ENCODE results near the gene GNPTG. TPM values are rescaled to one million over a fixed set of nuclear protein-coding genes. Genes with fewer than 3 reads are reported as not detected.
A peak's percentile ranks its signal among the peaks of the same experiment; 100 is the strongest.

The GNPTG gene
- total RNA-seq, 1 experiment from 2014 or later = 29.4 TPM

DNA sequence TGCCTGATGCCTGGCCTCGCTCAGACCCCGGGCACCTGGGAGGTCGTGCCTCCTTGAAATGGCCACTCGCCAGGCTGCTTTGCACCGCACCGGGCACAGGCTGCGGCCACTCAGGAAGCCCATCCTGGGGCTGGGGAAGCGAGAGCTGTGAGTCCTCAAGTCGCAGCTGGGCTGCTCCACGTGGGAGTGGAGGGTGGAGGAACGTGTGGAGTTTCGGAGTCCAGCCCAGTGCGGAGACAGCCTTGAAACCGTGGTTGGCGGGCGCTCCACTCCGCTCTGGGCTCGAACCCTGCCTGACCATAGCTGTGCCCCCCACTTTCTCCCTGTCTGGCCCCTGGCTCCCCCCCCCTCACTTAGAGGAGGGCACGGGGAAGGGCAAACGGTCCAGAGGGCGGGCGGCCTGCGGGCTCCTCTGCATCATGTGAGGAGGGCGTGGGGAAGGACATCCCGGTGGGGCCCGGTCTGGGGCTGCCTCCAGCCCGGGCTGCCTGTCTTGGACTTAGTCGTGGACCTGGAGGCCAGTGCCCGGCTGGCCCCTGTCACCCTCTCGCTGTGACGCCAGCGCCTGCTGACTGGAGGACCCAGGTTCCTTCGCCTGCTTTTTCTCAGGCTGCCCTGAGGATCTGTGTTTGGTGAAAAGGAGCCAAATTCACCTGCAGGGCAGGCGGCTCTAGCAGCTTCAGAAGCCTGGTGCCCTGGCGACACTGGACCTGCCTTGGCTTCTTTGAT lies 39.8 kb upstream of the GNPTG start:
- no peak overlapping the region for H3K14ac ChIP-seq (ENCODE audit: insufficient read depth, low read length)
- DNase-seq = no peak
- peak overlapping the region; percentile 95 to 99; a peak in 2 of 5 replicates for H3K4me3 Mint-ChIP-seq
- H3K4me1 Mint-ChIP-seq = peaks cover 13 to 20% of the 10 kb centered on the region in 2 experiments
- peak overlapping the region; percentile 98 for H3K4me2 ChIP-seq (ENCODE audit: insufficient read depth, insufficient read length, low read length)
- H3K27me3 ChIP-seq (ENCODE audit: insufficient read depth, low read length) = no peaks in the 10 kb centered on the region
- H4K91ac ChIP-seq (ENCODE audit: insufficient read length, low read depth, low read length) = no peak overlapping the region
- no peaks in the 10 kb centered on the region for H3K9me3 ChIP-seq (ENCODE audit: control insufficient read depth, low read depth, low read length)
- peaks cover 4 to 6% of the 10 kb centered on the region in 2 experiments for H3K9me3 Mint-ChIP-seq
- H3T11ph ChIP-seq (ENCODE audit: low read length) = no peak overlapping the region
- TF ChIP-seq CTCF (conservative IDR thresholded peaks at IDR 0.05) = no peak
- H3K4me1 ChIP-seq (ENCODE audit: insufficient read depth, low read length) = no peaks in the 10 kb centered on the region; the same call in 1 of the 2 replicates
- H4K5ac ChIP-seq (ENCODE audit: insufficient read length, low read depth, low read length) = no peak overlapping the region
- no peak overlapping the region for H2BK12ac ChIP-seq (ENCODE audit: insufficient read length, low read depth, low read length)
- no peak overlapping the region for H3K18ac ChIP-seq (ENCODE audit: insufficient read length, low read depth, low read length)
- H3K36me3 Mint-ChIP-seq (ENCODE audit: insufficient read depth in 1 of 3, low read depth in 3 of 3) = peaks cover 32 to 50% (median 45%) of the 10 kb centered on the region in 3 experiments
- no peak overlapping the region for H2BK15ac ChIP-seq (ENCODE audit: low read depth, low read length)
- no peak overlapping the region for H2BK120ac ChIP-seq (ENCODE audit: low read depth, low read length, poor library complexity, severe bottlenecking)
- no peak overlapping the region for H3K9ac ChIP-seq (ENCODE audit: extremely low read depth, insufficient read length, low read length)
- H4K20me1 ChIP-seq (ENCODE audit: control insufficient read depth, insufficient read depth, insufficient read length) = peaks cover 5% of the 10 kb centered on the region
- H3K27me3 Mint-ChIP-seq (ENCODE audit: low read depth) = no peaks in the 10 kb centered on the region
- peaks cover 9% of the 10 kb centered on the region for H3K79me1 ChIP-seq (ENCODE audit: insufficient read depth, low read depth, low read length, poor library complexity, severe bottlenecking)
- peaks cover 13% of the 10 kb centered on the region for H3K23me2 ChIP-seq (ENCODE audit: insufficient read length, low read depth, low read length, poor library complexity, severe bottlenecking)
- no peak overlapping the region for H3K56ac ChIP-seq (ENCODE audit: insufficient read length, low read depth, low read length)
- no CpG with 5 or more reads among the region's 35 CpGs for WGBS (ENCODE audit: extremely low coverage, insufficient read length, low lambda C conversion rate)
- no peak overlapping the region for H3K27ac Mint-ChIP-seq
- H2BK5ac ChIP-seq (ENCODE audit: insufficient read length, low read length) = no peak overlapping the region
- H4K8ac ChIP-seq (replicated peaks; ENCODE audit: insufficient read length, low read depth, low read length) = no peak overlapping the region
- H3K23ac ChIP-seq (ENCODE audit: insufficient read length, low read depth, low read length) = no peak overlapping the region
- no peak overlapping the region for H2BK20ac ChIP-seq (ENCODE audit: low read depth, low read length, poor library complexity, severe bottlenecking)
- H3K27ac ChIP-seq (ENCODE audit: insufficient read length, low read depth, low read length) = no peak overlapping the region
- no peak overlapping the region for H2AFZ ChIP-seq (ENCODE audit: low read length)
- H3K79me2 ChIP-seq (ENCODE audit: insufficient read depth, low read length) = peaks cover 47% of the 10 kb centered on the region
- no peak overlapping the region for H2AK5ac ChIP-seq (ENCODE audit: insufficient read length, low read length)
- no peak overlapping the region for H3K4ac ChIP-seq (ENCODE audit: low read depth, low read length)
